Tibial nerve (tissue), 4 donors: ENCODE measurements around the gene ULK1.

Experiments used
- CTCF ChIP-seq, 5 experiments: fragments of 200-600 bp in 3 of 5; fragments of 450-650 bp in 2 of 5; sonication (generic) in 3 of 5; IDR thresholded peaks; one replicate each; pipeline ENCODE4 v1.5.1; 2016 to 2019; ENCODE audit warnings: antibody characterized with exemption in 5 of 5, mild to moderate bottlenecking in 3 of 5, moderate library complexity in 2 of 5
- EP300 ChIP-seq, 2 donors: sonication (generic); formaldehyde crosslinking; IDR thresholded peaks; one replicate each; pipeline ENCODE4 v1.6.1; 2017; ENCODE audit warnings: antibody characterized with exemption in 2 of 2, mild to moderate bottlenecking in 1 of 2
- POLR2A ChIP-seq, 2 donors: fragments of 450-650 bp; IDR thresholded peaks; one replicate each; pipeline ENCODE4 v1.6.1; 2017; ENCODE audit warnings: antibody characterized with exemption in 2 of 2, mild to moderate bottlenecking in 2 of 2, moderate library complexity in 2 of 2

DNA sequence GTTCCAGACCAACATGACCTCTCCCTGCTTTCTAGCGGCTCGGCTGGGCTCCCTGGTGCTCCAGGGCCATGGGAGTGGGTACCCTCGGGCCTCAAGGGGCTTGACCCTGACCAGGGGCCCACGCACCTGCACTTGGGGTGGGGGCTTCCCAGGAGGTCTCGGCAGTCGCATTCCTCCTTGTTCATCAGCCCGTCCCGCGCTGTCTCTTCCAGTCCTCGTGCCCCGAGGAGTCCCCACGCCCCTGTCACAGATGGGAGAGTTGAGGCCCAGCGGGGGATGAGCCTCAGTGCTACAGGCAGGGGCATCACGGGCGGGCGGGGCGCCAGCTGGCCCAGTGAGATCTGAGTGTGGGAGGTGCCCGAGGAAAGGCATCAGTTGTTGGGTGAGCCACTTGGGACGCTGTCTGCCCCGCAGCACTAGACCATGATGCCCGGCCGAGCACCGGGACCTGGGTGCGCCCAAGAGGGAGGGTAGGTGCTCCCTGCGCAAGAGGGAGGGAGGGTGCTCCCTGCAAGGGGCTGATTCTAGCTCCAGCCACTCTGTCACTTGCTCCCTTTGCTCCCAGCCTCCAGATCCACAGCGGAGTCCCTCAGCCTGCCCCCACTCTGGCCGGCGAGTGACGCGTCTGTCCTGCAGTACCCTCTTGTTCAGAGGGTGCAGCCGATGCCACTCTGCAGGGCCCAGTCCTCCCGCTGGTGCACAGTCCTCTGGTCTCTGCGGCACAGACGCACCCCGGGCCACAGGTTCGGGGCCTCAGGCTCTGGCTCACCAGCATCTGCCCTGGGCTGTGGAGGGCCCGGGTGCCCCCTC is 42.5 kb upstream of the ULK1 start:
- TF ChIP-seq CTCF (IDR thresholded peaks at IDR 0.05) (no peak), EP300 (IDR thresholded peaks at IDR 0.05) (no peak), POLR2A (IDR thresholded peaks at IDR 0.05) (no peak)
